Activated CD8-positive, alpha-beta T cell treated with anti-CD3 and anti-CD28 coated beads, Interleukin-2, amount 10 ng/mL, durations not matched to agents 7 days and 5 days (primary cell): ENCODE data around the gene CSKMT. TPM values are rescaled to one million over a fixed set of nuclear protein-coding genes. Genes with fewer than 3 reads are reported as not detected.
A peak's percentile ranks its signal among the peaks of the same experiment; 100 is the strongest.

ENCODE experiments used
- ATAC-seq: fragments of 150-1000 bp; cut with Tn5 transposase; one replicate; pipeline ENCODE4 v1.10.0; 2021; ENCODE audit warnings: moderate library complexity
- CTCF ChIA-PET: fragments of 350-600 bp; sonication (Branson Sonifier 250); formaldehyde crosslinking; loops from one replicate; lab custom pipeline; 2021; ENCODE audit warnings: antibody characterized with exemption; lab: Charles Lee
- POLR2A ChIA-PET: fragments of 350-600 bp; sonication (Branson Sonifier 250); formaldehyde crosslinking; loops from one replicate; lab custom pipeline; 2021; ENCODE audit warnings: antibody characterized with exemption; lab: Charles Lee
- DNase-seq: peaks from one replicate; pipeline ENCODE4 v3.0.0-alpha.2; 2020
- H3K27ac Mint-ChIP-seq: one replicate; pipeline ENCODE4 v1.8.0; 2021; ENCODE audit warnings: mild to moderate bottlenecking, mixed read lengths
- H3K27me3 Mint-ChIP-seq: one replicate; pipeline ENCODE4 v1.8.0; 2021; ENCODE audit warnings: low read depth, mixed read lengths
- H3K36me3 Mint-ChIP-seq: one replicate; pipeline ENCODE4 v1.8.0; 2021; ENCODE audit warnings: low read depth, mixed read lengths
- H3K4me1 Mint-ChIP-seq: one replicate; pipeline ENCODE4 v1.8.0; 2021; ENCODE audit warnings: low read depth, mixed read lengths
- H3K4me3 Mint-ChIP-seq: one replicate; pipeline ENCODE4 v1.8.0; 2021; ENCODE audit warnings: mild to moderate bottlenecking, mixed read lengths
- H3K9me3 Mint-ChIP-seq: one replicate; pipeline ENCODE4 v1.8.0; 2022; ENCODE audit warnings: mixed read lengths; ENCODE audit not compliant: insufficient read depth
- total RNA-seq, 2 experiments: library from RNA; stranded (reverse); gene quantifications; one replicate each; pipeline ENCODE4 v1.2.3, GENCODE V29; 2021

CSKMT gene
- total RNA-seq, 2 experiments from 2014 or later, result 21.9 to 22.8 TPM

DNA sequence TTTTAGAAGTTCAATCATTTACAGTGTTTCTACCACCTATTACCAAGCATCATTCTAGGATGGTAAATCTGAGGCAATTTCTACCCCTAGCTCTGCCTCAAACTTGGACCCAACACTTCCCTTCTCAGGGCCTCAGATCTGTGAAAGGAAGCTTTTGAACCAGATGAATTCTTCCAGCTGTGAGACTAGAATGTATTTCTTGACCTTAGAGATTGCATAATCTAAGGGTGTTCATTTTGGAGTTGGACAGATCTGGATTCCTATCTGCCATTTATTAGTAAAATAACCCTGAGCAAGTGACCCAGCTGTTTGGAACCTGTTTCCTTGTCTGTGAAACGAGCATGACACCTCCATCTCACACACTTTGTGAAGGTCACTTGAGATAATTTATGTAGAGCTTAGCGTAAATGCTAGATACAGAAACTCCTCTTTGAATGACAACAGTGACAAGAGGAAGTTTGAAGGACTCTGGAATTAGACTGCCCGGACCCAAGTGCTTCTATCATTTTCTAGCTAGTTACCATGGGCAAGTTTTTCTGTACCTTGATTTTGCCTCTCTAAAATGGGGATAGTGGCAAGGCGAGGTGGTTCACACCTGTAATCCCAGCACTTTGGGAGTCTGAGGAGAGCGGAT lies 8.2 kb upstream of the CSKMT start:
- Mint-ChIP-seq H3K27me3 (no peaks in the 10 kb centered on the region), H3K36me3 (peaks cover 7% of the 10 kb centered on the region), H3K27ac (peak overlapping the region; percentile 26), H3K4me3 (no peak overlapping the region), H3K4me1 (peaks cover 19% of the 10 kb centered on the region), H3K9me3 (no peaks in the 10 kb centered on the region)
- CTCF ChIA-PET, result interaction anchor here (0.7 to 1.4 kb wide), 6 partner anchors 11 to 232 kb away, joined by 3 to 5 read pairs (median 4); no protein-coding TSS in a partner anchor
- DNase-seq, result no peak
- POLR2A ChIA-PET, result interaction anchor here (0.6 to 4.1 kb wide), 5 partner anchors 8 to 64 kb away, joined by 3 to 62 read pairs (median 7); partner anchors contain the start of genes C11orf98, CSKMT and GANAB
- no peak for ATAC-seq

DNA sequence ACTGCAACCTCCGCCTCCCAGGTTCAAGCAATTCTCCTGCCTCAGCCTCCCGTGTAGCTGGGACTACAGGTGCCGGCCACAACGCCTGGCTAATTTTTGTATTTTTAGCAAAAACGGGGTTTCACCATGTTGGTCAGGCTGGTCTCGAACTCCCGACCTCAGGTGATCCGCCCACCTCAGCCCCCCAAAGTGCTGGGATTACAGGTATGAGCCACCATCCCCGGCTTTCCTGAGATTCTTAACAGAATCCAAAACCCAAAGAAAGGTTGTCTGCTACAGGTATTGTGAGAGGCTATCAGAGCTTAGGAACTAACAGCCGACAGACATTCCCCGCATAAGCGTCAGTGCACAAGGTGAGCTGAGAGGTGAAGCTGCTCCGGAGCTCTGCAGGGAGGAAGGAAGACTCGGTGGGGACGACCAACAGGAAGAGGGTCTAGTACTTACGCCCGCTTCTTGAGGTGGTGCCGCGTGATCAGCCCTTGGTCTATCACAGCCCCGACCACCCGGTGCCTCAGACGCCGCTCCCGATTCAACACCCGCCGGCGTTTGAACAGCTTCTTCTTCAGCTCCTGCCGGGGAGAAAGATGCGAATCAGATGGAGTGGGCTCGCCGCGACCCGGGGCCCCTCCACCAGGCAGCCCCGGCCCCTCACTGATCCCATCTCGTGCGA lies 572 bp upstream of the CSKMT start:
- Mint-ChIP-seq H3K27me3 (no peaks in the 10 kb centered on the region), H3K36me3 (peaks cover 57% of the 10 kb centered on the region), H3K4me3 (peak overlapping the region; percentile 98), H3K4me1 (peaks cover 33% of the 10 kb centered on the region), H3K27ac (peak overlapping the region; percentile 93), H3K9me3 (no peaks in the 10 kb centered on the region)
- ChIA-PET CTCF (interaction anchor here (0.8 to 3.4 kb wide), 31 partner anchors 9 to 272 kb away, joined by 3 to 23 read pairs (median 4); partner anchors contain the start of genes EML3, HNRNPUL2, INTS5 and POLR2G), POLR2A (interaction anchor here (0.7 to 6.1 kb wide), 50 partner anchors 7 to 1751 kb away, joined by 3 to 76 read pairs (median 6); partner anchors contain the start of genes B3GAT3, BSCL2, EEF1G and GANAB)
- ATAC-seq (peak; percentile 48), DNase-seq (peak; percentile 76)

DNA sequence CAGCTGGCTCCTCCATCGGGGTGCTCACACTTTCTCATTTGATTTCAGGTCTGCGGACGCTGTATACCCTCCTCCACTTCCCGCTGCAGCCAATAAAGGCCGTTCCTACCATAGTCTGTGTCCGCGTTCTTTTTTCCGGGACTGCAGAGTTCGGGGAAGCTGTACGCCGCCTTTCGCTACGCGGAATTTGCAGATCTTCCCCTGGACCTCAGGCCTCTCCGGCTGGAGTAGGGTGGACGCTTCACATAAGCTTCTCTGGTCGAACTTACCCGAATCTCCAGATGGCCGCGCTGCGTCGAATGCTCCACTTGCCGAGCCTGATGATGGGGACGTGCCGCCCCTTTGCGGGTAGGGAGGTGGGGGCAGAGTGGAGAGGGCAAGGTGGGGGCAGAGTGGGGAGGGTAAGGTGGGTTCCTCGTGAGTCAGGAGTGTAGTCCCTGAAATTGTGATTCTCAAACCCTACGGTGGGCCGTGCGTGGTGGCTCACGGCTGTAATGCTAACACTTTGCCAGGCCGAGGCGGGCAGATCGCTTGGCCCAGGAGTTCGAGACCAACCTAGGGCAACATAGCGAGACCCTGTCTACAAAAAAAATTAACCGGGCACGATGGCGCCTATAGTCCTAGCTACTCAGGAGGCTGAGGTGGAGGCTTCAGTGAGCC lies 617 bp downstream of the CSKMT start:
- no peaks in the 10 kb centered on the region for H3K9me3 Mint-ChIP-seq
- ChIA-PET POLR2A (interaction anchor here (0.5 to 6.1 kb wide), 48 partner anchors 10 to 1752 kb away, joined by 3 to 76 read pairs (median 6); partner anchors contain the start of genes B3GAT3, BSCL2, EEF1G and GANAB), CTCF (interaction anchor here (1.0 to 3.4 kb wide), 24 partner anchors 10 to 273 kb away, joined by 3 to 23 read pairs (median 5); partner anchors contain the start of genes EML3, HNRNPUL2, INTS5 and ROM1)
- DNase-seq (peak; percentile 74), ATAC-seq (peak; percentile 24)
- H3K27ac Mint-ChIP-seq, result peak overlapping the region; percentile 93
- H3K4me1 Mint-ChIP-seq, result peaks cover 44% of the 10 kb centered on the region
- peak overlapping the region; percentile 98 for H3K4me3 Mint-ChIP-seq
- peaks cover 62% of the 10 kb centered on the region for H3K36me3 Mint-ChIP-seq
- no peaks in the 10 kb centered on the region for H3K27me3 Mint-ChIP-seq

DNA sequence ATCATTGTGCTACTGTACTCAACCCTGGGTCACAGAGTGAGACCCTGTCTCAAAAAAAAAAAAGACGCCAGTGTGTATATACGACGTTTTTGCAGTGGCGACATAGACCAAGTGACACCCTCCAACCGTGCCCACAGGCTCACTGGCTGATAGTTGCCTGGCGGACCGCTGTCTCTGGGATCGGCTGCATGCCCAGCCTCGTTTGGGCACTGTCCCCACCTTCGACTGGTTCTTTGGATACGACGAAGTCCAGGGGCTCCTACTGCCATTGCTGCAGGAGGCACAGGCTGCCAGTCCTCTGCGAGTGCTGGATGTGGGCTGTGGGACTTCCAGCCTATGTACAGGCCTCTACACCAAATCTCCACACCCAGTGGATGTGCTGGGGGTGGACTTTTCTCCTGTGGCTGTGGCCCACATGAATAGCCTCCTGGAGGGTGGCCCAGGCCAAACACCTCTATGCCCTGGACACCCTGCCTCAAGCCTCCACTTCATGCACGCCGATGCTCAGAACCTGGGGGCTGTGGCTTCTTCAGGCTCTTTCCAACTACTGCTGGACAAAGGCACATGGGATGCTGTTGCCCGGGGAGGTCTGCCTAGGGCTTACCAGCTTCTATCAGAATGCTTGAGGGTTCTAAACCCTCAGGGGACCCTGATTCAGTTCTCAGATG lies 1.3 kb downstream of the CSKMT start:
- Mint-ChIP-seq H3K9me3 (no peaks in the 10 kb centered on the region), H3K4me3 (peak overlapping the region; percentile 98), H3K27me3 (no peaks in the 10 kb centered on the region), H3K36me3 (peaks cover 65% of the 10 kb centered on the region), H3K4me1 (peaks cover 50% of the 10 kb centered on the region), H3K27ac (peak overlapping the region; percentile 93)
- CTCF ChIA-PET, result interaction anchor here (1.1 to 3.4 kb wide), 5 partner anchors 15 to 120 kb away, joined by 3 to 23 read pairs (median 6); partner anchors contain the start of gene TUT1
- POLR2A ChIA-PET, result interaction anchor here (1.1 to 6.1 kb wide), 20 partner anchors 9 to 215 kb away, joined by 3 to 76 read pairs (median 14); partner anchors contain the start of genes B3GAT3, BSCL2, GANAB and GNG3
- ATAC-seq (no peak), DNase-seq (no peak)

DNA sequence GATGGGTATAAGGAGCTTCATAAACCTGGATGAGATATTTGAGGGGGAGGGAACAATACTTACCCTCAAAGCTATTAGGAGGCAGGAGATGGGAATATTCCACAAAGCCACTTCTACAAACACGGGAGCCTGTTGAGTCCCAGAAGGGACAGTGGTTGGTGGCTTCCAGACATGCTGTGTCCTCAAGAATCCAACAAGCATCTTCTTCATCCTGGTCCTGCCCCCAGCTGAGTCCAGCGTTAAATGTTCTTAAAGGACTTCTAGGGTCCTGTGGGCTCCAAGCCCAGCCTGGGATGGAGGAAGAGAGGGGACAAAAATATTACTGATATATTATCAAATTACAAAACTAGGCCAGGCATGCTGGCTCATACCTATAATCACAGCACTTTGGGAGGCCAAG lies 2.3 kb downstream of the CSKMT start:
- ATAC-seq (no peak), DNase-seq (no peak)
- Mint-ChIP-seq H3K9me3 (no peaks in the 10 kb centered on the region), H3K36me3 (peaks cover 68% of the 10 kb centered on the region), H3K27ac (peak overlapping the region; percentile 93), H3K27me3 (no peaks in the 10 kb centered on the region), H3K4me3 (peak overlapping the region; percentile 98), H3K4me1 (peaks cover 56% of the 10 kb centered on the region)
- ChIA-PET CTCF (interaction anchor here (0.9 to 2.1 kb wide), 6 partner anchors 11 to 119 kb away, joined by 3 to 12 read pairs (median 3); partner anchors contain the start of genes MTA2 and TUT1), POLR2A (interaction anchor here (1.0 to 6.1 kb wide), 13 partner anchors 9 to 188 kb away, joined by 3 to 76 read pairs (median 7); partner anchors contain the start of genes B3GAT3, GANAB, INTS5 and MTA2)

DNA sequence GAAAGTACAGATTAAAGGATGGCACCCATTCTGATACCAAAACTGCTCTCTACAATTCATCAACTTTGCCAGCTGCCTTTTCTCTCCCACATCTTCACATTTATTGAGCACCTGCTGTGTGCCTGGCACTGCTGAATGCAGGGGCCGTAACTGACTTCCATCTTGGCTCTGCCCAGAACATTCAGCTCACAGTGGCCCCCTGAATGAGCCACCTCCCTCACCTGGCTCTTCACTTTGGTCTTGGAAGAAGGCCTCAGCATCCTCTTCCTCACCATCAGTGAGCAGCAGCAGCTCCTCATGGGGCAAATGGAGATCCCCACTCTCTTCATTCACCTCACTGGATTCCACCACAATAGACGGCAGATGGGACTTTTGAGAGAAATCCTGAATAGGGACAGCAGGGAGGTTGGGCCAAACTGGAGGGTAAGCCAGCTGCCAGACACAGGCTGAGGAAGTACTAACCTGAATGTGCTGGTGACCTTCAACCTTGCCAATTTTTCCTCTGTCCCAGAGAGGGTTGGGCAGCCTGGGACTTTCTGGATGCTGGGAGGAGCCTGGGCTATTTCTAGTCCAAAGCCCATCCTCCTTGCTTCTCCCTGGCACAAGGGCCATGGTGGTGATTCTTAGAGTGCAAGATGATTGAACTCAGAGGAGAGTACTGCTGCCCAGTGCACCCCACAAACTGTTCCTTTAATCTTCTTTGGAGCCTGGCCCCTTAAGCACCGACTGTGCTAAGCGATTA lies 4.5 kb downstream of the CSKMT start:
- Mint-ChIP-seq H3K27me3 (no peaks in the 10 kb centered on the region), H3K4me3 (peak overlapping the region; percentile 99), H3K27ac (peak overlapping the region; percentile 99), H3K36me3 (peaks cover 70% of the 10 kb centered on the region), H3K9me3 (no peaks in the 10 kb centered on the region), H3K4me1 (peaks cover 63% of the 10 kb centered on the region)
- POLR2A ChIA-PET, result interaction anchor here (1.0 to 6.0 kb wide), 7 partner anchors 17 to 171 kb away, joined by 3 to 39 read pairs (median 21); partner anchors contain the start of genes B3GAT3, GANAB, INTS5 and TUT1
- CTCF ChIA-PET, result interaction anchor here (1.1 to 3.5 kb wide), 4 partner anchors 16 to 117 kb away, joined by 3 to 11 read pairs (median 4); partner anchors contain the start of genes INTS5 and TUT1
- no peak for DNase-seq
- ATAC-seq, result no peak

DNA sequence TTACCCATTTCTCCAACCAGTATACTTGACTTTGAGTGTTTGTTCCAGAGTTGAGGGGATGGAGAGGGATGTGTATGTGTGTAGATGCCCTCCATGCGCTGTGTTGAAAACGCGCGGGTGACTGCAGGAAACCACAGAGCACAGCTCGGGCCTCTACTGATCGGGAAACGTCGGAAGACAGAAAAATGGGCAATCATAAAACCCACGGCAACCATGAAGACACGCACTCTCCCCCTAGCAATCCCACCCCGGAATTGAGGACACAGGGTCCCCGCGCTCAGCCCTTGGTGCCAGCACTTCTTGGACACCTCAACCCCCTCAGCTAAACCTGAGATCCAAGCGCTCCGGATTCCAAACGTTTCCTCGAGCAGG lies 6.1 kb downstream of the CSKMT start:
- H3K36me3 Mint-ChIP-seq, result peaks cover 61% of the 10 kb centered on the region
- peak overlapping the region; percentile 99 for H3K4me3 Mint-ChIP-seq
- H3K27me3 Mint-ChIP-seq, result no peaks in the 10 kb centered on the region
- no peak for DNase-seq
- peak; percentile 20 for ATAC-seq
- CTCF ChIA-PET, result interaction anchor here (0.9 to 3.5 kb wide), 9 partner anchors 9 to 115 kb away, joined by 3 to 13 read pairs (median 8); partner anchors contain the start of genes EML3, LRRN4CL, TAF6L and TUT1
- POLR2A ChIA-PET, result interaction anchor here (0.6 to 6.0 kb wide), 27 partner anchors 8 to 211 kb away, joined by 3 to 39 read pairs (median 6); partner anchors contain the start of genes BSCL2, EML3, HNRNPUL2 and INTS5
- H3K9me3 Mint-ChIP-seq, result no peaks in the 10 kb centered on the region
- H3K4me1 Mint-ChIP-seq, result peaks cover 66% of the 10 kb centered on the region
- peak overlapping the region; percentile 99 for H3K27ac Mint-ChIP-seq

DNA sequence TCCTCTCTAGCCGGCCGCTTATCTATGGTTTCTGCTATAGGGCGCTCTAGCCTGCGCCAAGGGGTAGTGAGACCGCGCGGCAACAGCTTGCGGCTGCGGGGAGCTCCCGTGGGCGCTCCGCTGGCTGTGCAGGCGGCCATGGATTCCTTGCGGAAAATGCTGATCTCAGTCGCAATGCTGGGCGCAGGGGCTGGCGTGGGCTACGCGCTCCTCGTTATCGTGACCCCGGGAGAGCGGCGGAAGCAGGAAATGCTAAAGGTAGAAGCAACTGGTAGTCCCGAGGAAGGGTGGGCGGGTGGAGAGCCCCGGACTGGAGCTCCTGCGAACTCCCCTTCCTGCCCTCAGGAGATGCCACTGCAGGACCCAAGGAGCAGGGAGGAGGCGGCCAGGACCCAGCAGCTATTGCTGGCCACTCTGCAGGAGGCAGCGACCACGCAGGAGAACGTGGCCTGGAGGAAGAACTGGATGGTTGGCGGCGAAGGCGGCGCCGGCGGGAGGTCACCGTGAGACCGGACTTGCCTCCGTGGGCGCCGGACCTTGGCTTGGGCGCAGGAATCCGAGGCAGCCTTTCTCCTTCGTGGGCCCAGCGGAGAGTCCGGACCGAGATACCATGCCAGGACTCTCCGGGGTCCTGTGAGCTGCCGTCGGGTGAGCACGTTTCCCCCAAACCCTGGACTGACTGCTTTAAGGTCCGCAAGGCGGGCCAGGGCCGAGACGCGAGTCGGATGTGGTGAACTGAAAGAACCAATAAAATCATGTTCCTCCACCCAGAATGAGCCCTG lies 6.7 kb downstream of the CSKMT start, which contains the start of the genes LBHD1 and UQCC3:
TSS of gene LBHD1 (minus strand) at position 660 of the 782 bp plus-strand sequence. CDS start 2,236 bp downstream, outside the sequence.
TSS of gene UQCC3 (plus strand) at position 66 of the 782 bp plus-strand sequence. CDS start at position 139, 73 bp downstream.
- Mint-ChIP-seq H3K4me3 (peak within 1 kb of the TSS; percentile 99), H3K4me1 (peaks cover 67% of the 10 kb centered on the region), H3K27me3 (no peaks in the 10 kb centered on the region), H3K27ac (peak within 1 kb of the TSS; percentile 99), H3K36me3 (peaks cover 61% of the 10 kb centered on the region), H3K9me3 (no peaks in the 10 kb centered on the region)
- ATAC-seq (peak; percentile 85), DNase-seq (peak; percentile 81)
- CTCF ChIA-PET, result interaction anchor here (0.9 to 3.5 kb wide), 10 partner anchors 9 to 115 kb away, joined by 3 to 13 read pairs (median 6); partner anchors contain the start of genes EML3, LRRN4CL, TAF6L and TUT1
- POLR2A ChIA-PET, result interaction anchor here (0.6 to 6.0 kb wide), 34 partner anchors 9 to 214 kb away, joined by 3 to 39 read pairs (median 5); partner anchors contain the start of genes B3GAT3, BSCL2, EEF1G and EML3

DNA sequence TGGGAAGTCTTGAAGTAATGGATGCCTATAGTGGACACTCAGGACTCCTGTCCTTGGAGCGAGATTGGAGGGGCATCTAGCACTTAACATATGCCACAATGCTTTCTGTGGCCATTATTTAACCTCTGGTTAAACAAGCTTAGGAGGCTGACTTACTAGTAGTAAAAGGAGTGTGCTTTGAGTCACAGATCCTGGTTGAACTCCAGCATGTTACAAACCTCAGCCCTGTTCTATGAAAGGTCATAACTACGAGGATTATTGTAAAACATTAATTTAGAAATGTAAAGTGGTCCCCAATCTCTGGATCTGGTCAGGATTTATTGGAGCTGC lies 8.0 kb downstream of the CSKMT start:
- DNase-seq (no peak), ATAC-seq (no peak)
- Mint-ChIP-seq H3K9me3 (no peaks in the 10 kb centered on the region), H3K4me3 (peak overlapping the region; percentile 99), H3K27me3 (no peaks in the 10 kb centered on the region), H3K27ac (peak overlapping the region; percentile 99), H3K36me3 (peaks cover 62% of the 10 kb centered on the region), H3K4me1 (peaks cover 68% of the 10 kb centered on the region)
- ChIA-PET CTCF (interaction anchor here (1.0 to 3.3 kb wide), 4 partner anchors 22 to 74 kb away, joined by 3 to 12 read pairs (median 3); partner anchors contain the start of genes B3GAT3 and EML3), POLR2A (interaction anchor here (1.3 to 6.0 kb wide), 6 partner anchors 8 to 168 kb away, joined by 3 to 39 read pairs (median 21); partner anchors contain the start of genes BSCL2, C11orf98, CSKMT and GNG3)
